K562 (cell line): ENCODE data around the gene TNFAIP3. TPM values are rescaled to one million over a fixed set of nuclear protein-coding genes. Genes with fewer than 3 reads are reported as not detected.
A peak's percentile ranks its signal among the peaks of the same experiment; 100 is the strongest.

Experiments used
- ARID1B ChIP-seq: fragments of 450-650 bp; IDR thresholded peaks from 2 replicates; pipeline ENCODE4 v1.6.1; 2016; ENCODE audit warnings: antibody characterized with exemption, mild to moderate bottlenecking, inconsistent platforms
- CHAMP1 ChIP-seq: fragments of 450-650 bp; IDR thresholded peaks from 2 replicates; pipeline ENCODE4 v1.6.1; 2016; ENCODE audit warnings: mild to moderate bottlenecking
- DPF2 ChIP-seq: fragments of 450-650 bp; IDR thresholded peaks from 2 replicates; pipeline ENCODE4 v1.6.1; 2016
- HSF4 ChIP-seq: fragments of 250-450 bp; sonication (Bioruptor Pico); IDR thresholded peaks from 2 replicates; pipeline ENCODE4 v2.1.2; 2022; ENCODE audit warnings: mild to moderate bottlenecking, moderate library complexity, borderline replicate concordance
- KDM1A ChIP-seq, 2 experiments: fragments of 450-650 bp; IDR thresholded peaks; 2 replicates each; pipeline ENCODE4 v1.6.1; 2016; ENCODE audit warnings: mild to moderate bottlenecking in 2 of 2
- KLF13 ChIP-seq: fragments of 450-650 bp; IDR thresholded peaks from 2 replicates; pipeline ENCODE4 v1.6.1; 2016; ENCODE audit warnings: missing genetic modification characterization, low read depth, mild to moderate bottlenecking, missing compliant biosample characterization, moderate library complexity, borderline replicate concordance
- LEF1 ChIP-seq: fragments of 450-650 bp; IDR thresholded peaks from 2 replicates; pipeline ENCODE4 v1.6.1; 2016; ENCODE audit warnings: mild to moderate bottlenecking
- NR2C2 ChIP-seq, 2 experiments: fragments of 200-800 bp in 1 of 2; sonication (Bioruptor generic) in 1 of 2; sonication (generic) in 1 of 2; formaldehyde crosslinking in 1 of 2; IDR thresholded peaks; 2 replicates each; pipeline versions ENCODE4 v1.6.1 to v1.8.0; 2016 to 2022; ENCODE audit warnings: mild to moderate bottlenecking in 1 of 2, missing compliant biosample characterization in 1 of 2, missing genetic modification characterization in 1 of 2, missing genetic modification reagents in 1 of 2
- NRF1 ChIP-seq, 2 experiments: fragments of 450-650 bp; IDR thresholded peaks in 1 of 2; conservative IDR thresholded peaks in 1 of 2; 2 replicates each; pipeline ENCODE4 v1.6.1; 2014; ENCODE audit warnings: mild to moderate bottlenecking in 2 of 2
- POLR2H ChIP-seq: IDR thresholded peaks from 2 replicates; pipeline ENCODE4 v1.6.1; 2016; ENCODE audit warnings: missing genetic modification characterization, low read depth, mild to moderate bottlenecking, control low read depth, missing compliant biosample characterization, moderate library complexity
- RAD21 ChIP-seq, 2 experiments: fragments of 250-450 bp in 1 of 2; fragments of 450-650 bp in 1 of 2; sonication (Bioruptor Pico) in 1 of 2; formaldehyde crosslinking in 1 of 2; IDR thresholded peaks in 1 of 2; conservative IDR thresholded peaks in 1 of 2; 2 replicates each; pipeline versions ENCODE4 v1.4.0 to v1.8.0; 2020 to 2022; ENCODE audit warnings: mild to moderate bottlenecking in 2 of 2, moderate library complexity in 1 of 2
- RBM14 ChIP-seq: fragments of 200-400 bp; formaldehyde crosslinking; IDR thresholded peaks from 2 replicates; pipeline ENCODE4 v1.6.1; 2018; ENCODE audit warnings: low read depth, mild to moderate bottlenecking, low read length, moderate library complexity, borderline replicate concordance; ENCODE audit not compliant: insufficient read depth
- RCOR1 ChIP-seq, 2 experiments: IDR thresholded peaks; 2 replicates each; pipeline ENCODE4 v1.6.1; 2012; ENCODE audit warnings: low read depth in 2 of 2, low read length in 2 of 2, borderline replicate concordance in 1 of 2, improper control_type of control experiment in 1 of 2
- RFX1 ChIP-seq: fragments of 450-650 bp; IDR thresholded peaks from 2 replicates; pipeline ENCODE4 v1.6.1; 2016; ENCODE audit warnings: mild to moderate bottlenecking, moderate library complexity
- RFX5 ChIP-seq: IDR thresholded peaks from 2 replicates; pipeline ENCODE4 v1.6.1; 2011; ENCODE audit warnings: low read depth, mild to moderate bottlenecking, improper control_type of control experiment, low read length
- SMAD3 ChIP-seq: fragments of 450-650 bp; formaldehyde crosslinking; conservative IDR thresholded peaks from 2 replicates; pipeline ENCODE4 v1.4.0; 2020; ENCODE audit warnings: mild to moderate bottlenecking
- UBTF ChIP-seq, 2 experiments: IDR thresholded peaks; 2 replicates each; pipeline ENCODE4 v1.6.1; 2012; ENCODE audit warnings: improper control_type of control experiment in 2 of 2, low read depth in 2 of 2, low read length in 2 of 2, borderline replicate concordance in 1 of 2
- ZBTB8A ChIP-seq: fragments of 450-650 bp; IDR thresholded peaks from 2 replicates; pipeline ENCODE4 v1.6.1; 2018; ENCODE audit warnings: mild to moderate bottlenecking, moderate library complexity; ENCODE audit not compliant: partially characterized antibody
- ZNF175 ChIP-seq: fragments of 200-800 bp; sonication (Bioruptor generic); IDR thresholded peaks from 2 replicates; pipeline ENCODE4 v1.6.1; 2016; ENCODE audit warnings: low read depth, mild to moderate bottlenecking, missing genetic modification characterization, missing compliant biosample characterization
- ZNF699 ChIP-seq: fragments of 250-450 bp; sonication (Bioruptor Pico); IDR thresholded peaks from 2 replicates; pipeline ENCODE4 v1.8.0; 2021; ENCODE audit warnings: mild to moderate bottlenecking, moderate library complexity; ENCODE audit not compliant: insufficient replicate concordance
- polyA plus RNA-seq, 8 experiments: library from polyadenylated mRNA; depleted of rRNA in 4 of 8; stranded (reverse) in 5 of 8; unstranded in 3 of 8; fragments of >200 nt; fragmentation: Nextera tagmentation in 2 of 8; fragmentation: Illumina TruSeq in 1 of 8; extraction: Ambion mirVana in 2 of 8; extraction: Trizol in 1 of 8; gene quantifications; 2 replicates each; pipeline versions ENCODE4 v1.2.1 to v1.2.3, GENCODE V29; 2011 to 2014; ENCODE audit warnings: inconsistent platforms in 1 of 8, missing spikeins in 1 of 8
- total RNA-seq, 7 experiments: library from RNA; depleted of rRNA in 6 of 7; stranded (reverse); fragments of >200 nt in 6 of 7; fragmentation: Illumina TruSeq in 2 of 7; extraction: Trizol in 2 of 7; gene quantifications; 2 replicates each; pipeline versions ENCODE4 v1.2.1 to v1.2.3, GENCODE V29; 2011 to 2021; ENCODE audit warnings: low replicate concordance in 1 of 7

Gene TNFAIP3
- total and polyA plus RNA-seq, 9 of the 15 experiments (the other 6 are each of a cell fraction or from before 2014, with no cell fraction given), result 0.79 to 17.0 (median 6.4) TPM

- TF ChIP-seq CHAMP1, result peak; percentile 49; the same call in 1 of the 2 replicates
- 0 out of 4 replicates have a peak, but pooled peaks of 1 of the 2 experiments have one; percentile 5 for TF ChIP-seq RAD21 (CRISPR knock-in tag; conservative IDR thresholded peaks at IDR 0.05 in 1 of 2, IDR thresholded peaks at IDR 0.05 in 1 of 2)
- TF ChIP-seq HSF4 (CRISPR knock-in tag), result 0 out of 2 replicates have a peak, but pooled peaks have one; percentile 44
- TF ChIP-seq LEF1, result peak; percentile 12; the same call in 1 of the 2 replicates
- TF ChIP-seq RFX5, result no peak
- 0 out of 2 replicates have a peak, but pooled peaks have one; percentile 11 for TF ChIP-seq SMAD3 (CRISPR knock-in tag)
- TF ChIP-seq NR2C2 (CRISPR knock-in tag; IDR thresholded peaks at IDR 0.05), result no peak
- peak; percentile 62; the same call in 1 of the 2 replicates for TF ChIP-seq NR2C2 (tag; IDR thresholded peaks at IDR 0.05)
- TF ChIP-seq KLF13 (tag), result 0 out of 2 replicates have a peak, but pooled peaks have one; percentile 5
- TF ChIP-seq ZNF175 (CRISPR knock-in tag), result peak; percentile 72; the same call in 1 of the 2 replicates
- TF ChIP-seq ARID1B, result 0 out of 2 replicates have a peak, but pooled peaks have one; percentile 41
- TF ChIP-seq ZNF699 (CRISPR knock-in tag), result no peak
- TF ChIP-seq KDM1A (IDR thresholded peaks at IDR 0.05), result peak; percentile 53 to 54; a peak in 3 of 4 replicates
- TF ChIP-seq DPF2, result peak; percentile 63
- peak; percentile 44 to 63 for TF ChIP-seq NRF1 (conservative IDR thresholded peaks at IDR 0.05 in 1 of 2, IDR thresholded peaks at IDR 0.05 in 1 of 2)
- TF ChIP-seq ZBTB8A, result no peak
- peak in 1 of 2 experiments; percentile 4; a peak in 1 of 4 replicates for TF ChIP-seq RCOR1 (IDR thresholded peaks at IDR 0.05; ENCODE audit: borderline replicate concordance in 1 of 2, low read depth in 2 of 2, low read length in 2 of 2)
- no peak for TF ChIP-seq RBM14
- TF ChIP-seq UBTF (IDR thresholded peaks at IDR 0.05; ENCODE audit: borderline replicate concordance in 1 of 2, low read depth in 2 of 2, low read length in 2 of 2), result peak; percentile 13 to 57; a peak in 1 of 4 replicates
- TF ChIP-seq POLR2H (tag), result peak; percentile 70
- TF ChIP-seq RFX1, result 0 out of 2 replicates have a peak, but pooled peaks have one; percentile 4
Observed at GRCh38 chr6:137910843-137911456, 43.9 kb downstream of the TNFAIP3 start (continued).
